MCF 10A (cell line): ENCODE measurements around the gene CCDC124. TPM values are rescaled to one million over a fixed set of nuclear protein-coding genes. Genes with fewer than 3 reads are reported as not detected.

ENCODE experiments used
- BruUV-seq: library from RNA; stranded (reverse); fragments of 400-500 nt; replicated peaks from 2 replicates; lab custom pipeline; 2021; lab: Mats Ljungman, UMichigan
- CTCF ChIA-PET: fragments of 300-600 bp; sonication (Branson Sonifier 250); formaldehyde crosslinking; extraction: SDS; loops from one replicate; lab custom pipeline; 2021; ENCODE audit warnings: antibody characterized with exemption, inconsistent platforms; lab: Yijun Ruan, JAX
- POLR2A ChIA-PET: fragments of 300-600, 350-650 bp; sonication (Branson Sonifier 250); formaldehyde crosslinking; extraction: SDS; loops from one replicate; lab custom pipeline; 2020; ENCODE audit warnings: antibody characterized with exemption, inconsistent platforms; lab: Yijun Ruan, JAX
- DNase-seq: peaks from one replicate; pipeline ENCODE4 v3.0.0-alpha.2; 2018; ENCODE audit not compliant: unreplicated experiment
- H3K27ac Mint-ChIP-seq: one replicate; pipeline ENCODE4 v1.8.0; 2022; ENCODE audit warnings: mild to moderate bottlenecking, low read depth, mixed read lengths; ENCODE audit not compliant: unreplicated experiment
- H3K27me3 Mint-ChIP-seq: one replicate; pipeline ENCODE4 v1.8.0; 2022; ENCODE audit warnings: mixed read lengths; ENCODE audit not compliant: insufficient read depth, unreplicated experiment
- H3K36me3 Mint-ChIP-seq: one replicate; pipeline ENCODE4 v1.8.0; 2022; ENCODE audit warnings: mild to moderate bottlenecking, moderate library complexity, mixed read lengths; ENCODE audit not compliant: insufficient read depth, unreplicated experiment
- H3K4me1 Mint-ChIP-seq: one replicate; pipeline ENCODE4 v1.8.0; 2022; ENCODE audit warnings: mixed read lengths; ENCODE audit not compliant: insufficient read depth, unreplicated experiment
- H3K4me3 Mint-ChIP-seq: one replicate; pipeline ENCODE4 v1.8.0; 2022; ENCODE audit warnings: mild to moderate bottlenecking, moderate library complexity, mixed read lengths; ENCODE audit not compliant: unreplicated experiment
- H3K9me3 Mint-ChIP-seq: one replicate; pipeline ENCODE4 v1.8.0; 2022; ENCODE audit warnings: mixed read lengths; ENCODE audit not compliant: unreplicated experiment
- CTCF ChIP-seq: fragments of 200-600 bp; IDR thresholded peaks from one replicate; pipeline ENCODE4 v1.8.0; 2022; ENCODE audit warnings: antibody characterized with exemption, mild to moderate bottlenecking; ENCODE audit not compliant: unreplicated experiment
- intact Hi-C: fragments of 100-400 bp; cut with micrococcal nuclease; formaldehyde crosslinking; loops from 2 replicates; pipeline ENCODE4 v1.14.1; 2022
- total RNA-seq: library from RNA; stranded (reverse); gene quantifications from 2 replicates; pipeline ENCODE4 v1.2.3, GENCODE V29; 2022

The CCDC124 gene
- total RNA-seq, 1 experiment from 2014 or later: 122 TPM

DNA sequence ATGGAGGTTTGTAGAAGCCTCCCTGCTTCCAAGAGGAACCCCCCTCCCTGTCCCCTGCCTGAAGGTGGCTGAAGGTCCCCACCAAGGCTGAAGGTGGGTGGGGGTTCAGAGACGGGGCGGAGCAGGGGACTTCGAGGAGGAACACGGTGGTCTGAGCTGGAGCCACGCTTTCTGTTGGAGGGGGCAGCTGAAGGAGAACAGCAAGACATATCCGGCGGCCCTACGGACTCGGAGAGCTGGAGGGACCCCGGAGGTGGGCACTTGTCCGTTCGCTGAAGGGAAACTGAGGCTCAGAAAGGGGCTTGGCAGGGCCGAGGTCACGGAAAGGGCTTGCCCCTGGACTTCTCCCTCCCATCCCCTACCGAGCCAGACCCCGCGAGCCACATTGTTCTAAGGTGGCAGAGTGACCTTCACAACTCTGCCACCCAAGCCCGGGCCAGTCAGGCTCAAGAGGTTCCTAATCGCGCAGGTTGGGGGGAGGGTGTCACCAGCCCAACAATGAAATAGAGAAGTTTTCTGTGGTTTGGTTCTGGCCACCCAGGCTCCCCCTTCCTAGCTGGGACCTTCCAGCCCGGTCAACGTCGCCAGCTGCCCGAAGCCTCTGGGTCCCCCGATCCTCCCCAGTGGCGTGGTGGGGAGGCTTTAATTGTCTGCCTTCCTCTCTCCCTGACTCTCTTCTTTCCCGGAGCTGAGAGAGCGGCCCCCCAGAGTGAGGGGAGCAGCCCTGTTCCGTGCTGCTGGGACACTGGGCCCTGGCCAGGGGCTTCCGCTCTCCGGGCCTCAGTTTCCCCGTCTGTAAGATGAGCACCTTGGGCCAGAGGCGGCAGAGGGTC, 18.6 kb downstream of the CCDC124 start:
- CTCF ChIA-PET: no interaction called here
- H3K4me3 Mint-ChIP-seq: no peak overlapping the region

DNA sequence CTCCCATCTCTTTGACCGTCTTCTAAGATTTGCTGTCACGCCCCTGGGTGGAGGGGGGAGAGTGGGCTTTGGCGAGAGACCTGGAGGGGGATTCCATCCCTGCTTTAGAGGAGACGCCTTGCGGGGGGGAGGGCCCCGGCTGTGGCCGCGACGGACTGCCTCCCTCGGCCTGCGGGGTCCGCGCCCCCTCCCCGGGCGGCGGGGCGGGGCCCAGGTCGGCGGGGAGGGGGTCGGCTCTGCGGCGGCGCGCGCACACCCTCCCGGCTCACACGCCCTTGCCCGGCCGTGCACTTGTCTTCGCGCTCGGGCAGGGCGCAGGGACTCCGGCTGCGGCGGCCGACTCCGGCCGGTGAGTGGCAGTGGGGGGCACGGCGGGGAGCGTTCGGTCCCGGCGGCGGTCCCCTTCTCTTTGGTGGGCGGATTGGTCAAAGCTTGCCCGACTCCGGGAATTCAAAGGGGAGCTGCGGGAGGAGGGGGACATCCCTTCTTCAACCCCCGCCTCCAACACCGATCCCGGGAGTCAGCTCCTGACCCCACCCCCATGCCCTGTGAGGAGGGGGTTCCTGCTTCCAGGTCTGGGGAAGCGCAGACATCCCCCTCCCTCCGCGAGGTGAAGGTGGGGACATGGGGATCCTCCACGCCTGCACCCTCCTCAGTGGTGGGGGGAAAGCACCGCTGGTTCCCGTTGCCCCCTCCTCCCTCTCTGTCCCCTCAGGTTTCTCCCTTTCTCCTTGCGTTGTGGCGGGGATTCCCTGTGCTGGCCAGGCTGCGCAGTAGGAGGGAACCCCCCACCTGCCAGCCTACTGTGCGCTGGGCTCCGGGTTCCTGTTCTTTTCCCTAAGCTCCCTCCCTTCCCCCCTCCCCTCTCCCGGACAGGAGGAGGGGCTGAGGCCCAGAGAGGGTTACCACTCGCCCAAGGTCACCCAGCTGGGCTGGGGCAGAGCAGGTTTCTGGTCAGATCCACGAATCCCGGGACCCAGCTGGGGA, 19.5 kb downstream of the CCDC124 start:
- BruUV-seq: no TSS peak
- no peaks in the 10 kb centered on the region for H3K36me3 Mint-ChIP-seq
- peaks cover 62% of the 10 kb centered on the region for H3K27me3 Mint-ChIP-seq
- H3K4me1 Mint-ChIP-seq: peaks cover 8% of the 10 kb centered on the region
- no peak overlapping the region for H3K27ac Mint-ChIP-seq
- H3K9me3 Mint-ChIP-seq: no peaks in the 10 kb centered on the region
- POLR2A ChIA-PET: no interaction called here
- intact Hi-C loops: no loop called here
- no peak overlapping the region for H3K4me3 Mint-ChIP-seq
- CTCF ChIA-PET: interaction anchor here (0.9 to 2.2 kb wide), 2 partner anchors 14 to 54 kb away, joined by 5 to 10 read pairs; no protein-coding TSS in a partner anchor
- DNase-seq: no peak
- TF ChIP-seq CTCF: no peak

More for the DNA sequence above, 18.6 kb downstream of the CCDC124 start:
- POLR2A ChIA-PET: no interaction called here
- intact Hi-C loops: no loop called here
- DNase-seq: no peak
- no peaks in the 10 kb centered on the region for H3K36me3 Mint-ChIP-seq
- no peaks in the 10 kb centered on the region for H3K9me3 Mint-ChIP-seq
- TF ChIP-seq CTCF: no peak
- peaks cover 11% of the 10 kb centered on the region for H3K4me1 Mint-ChIP-seq
- H3K27me3 Mint-ChIP-seq: peaks cover 53% of the 10 kb centered on the region
- no peak overlapping the region for H3K27ac Mint-ChIP-seq
- no TSS peak for BruUV-seq

- TF ChIP-seq CTCF: no peak
- ChIA-PET POLR2A (no interaction called here), CTCF (interaction anchor here (2.2 kb wide), 1 partner anchor 15 kb away, joined by 10 read pairs; no protein-coding TSS in a partner anchor)
- H3K36me3 Mint-ChIP-seq: no peaks in the 10 kb centered on the region
- H3K9me3 Mint-ChIP-seq: no peaks in the 10 kb centered on the region
- intact Hi-C loops: no loop called here
- DNase-seq: no peak
- H3K27me3 Mint-ChIP-seq: peaks cover 70% of the 10 kb centered on the region
- no peak overlapping the region for H3K4me3 Mint-ChIP-seq
- no TSS peak for BruUV-seq
- H3K27ac Mint-ChIP-seq: no peak overlapping the region
- peaks cover 5% of the 10 kb centered on the region for H3K4me1 Mint-ChIP-seq
Measured at GRCh38 chr19:17953316-17953801, 20.5 kb downstream of the CCDC124 start.
